Body of pancreas (tissue), 4 donors: Measurements from ENCODE around the gene LSAMP.

Experiments used
- CTCF ChIP-seq, 7 experiments: fragments of 450-650 bp in 4 of 7; fragments of 200-600 bp in 3 of 7; sonication (generic) in 3 of 7; IDR thresholded peaks; one replicate each; pipeline ENCODE4 v1.5.1; 2016 to 2019; ENCODE audit warnings: antibody characterized with exemption in 7 of 7
- POLR2A ChIP-seq, 3 donors: fragments of 450-650 bp; IDR thresholded peaks; one replicate each; pipeline ENCODE4 v1.6.1; 2016; ENCODE audit warnings: antibody characterized with exemption in 3 of 3, mild to moderate bottlenecking in 2 of 3

- TF ChIP-seq CTCF (IDR thresholded peaks at IDR 0.05) (no peak), POLR2A (IDR thresholded peaks at IDR 0.05) (no peak)
Observed at GRCh38 chr3:116033516-116033915, 411.8 kb downstream of the LSAMP start.
